Ishikawa (cell line): Measurements from ENCODE around the gene LLCFC1.

Experiments used
- CEBPB ChIP-seq: IDR thresholded peaks from 2 replicates; pipeline ENCODE4 v1.6.1; 2012
- CREB1 ChIP-seq: IDR thresholded peaks from 2 replicates; pipeline ENCODE4 v1.6.1; 2012; ENCODE audit warnings: low read depth
- EGR1 ChIP-seq: IDR thresholded peaks from 2 replicates; pipeline ENCODE4 v1.6.1; 2012
- EP300 ChIP-seq: IDR thresholded peaks from 2 replicates; pipeline ENCODE4 v1.6.1; 2012; ENCODE audit warnings: borderline replicate concordance
- FOXM1 ChIP-seq: IDR thresholded peaks from 2 replicates; pipeline ENCODE4 v1.6.1; 2012; ENCODE audit warnings: low read depth, borderline replicate concordance
- NFIC ChIP-seq: IDR thresholded peaks from 2 replicates; pipeline ENCODE4 v1.6.1; 2012
- RAD21 ChIP-seq: IDR thresholded peaks from 2 replicates; pipeline ENCODE4 v1.6.1; 2012; ENCODE audit warnings: low read depth
- TAF1 ChIP-seq: IDR thresholded peaks from 2 replicates; pipeline ENCODE4 v1.6.1; 2012; ENCODE audit warnings: low read depth, mild to moderate bottlenecking
- TCF12 ChIP-seq: IDR thresholded peaks from 2 replicates; pipeline ENCODE4 v1.6.1; 2012; ENCODE audit warnings: low read depth
- TEAD4 ChIP-seq: IDR thresholded peaks from 2 replicates; pipeline ENCODE4 v1.6.1; 2012
- YY1 ChIP-seq: IDR thresholded peaks from 2 replicates; pipeline ENCODE4 v1.6.1; 2012; ENCODE audit warnings: low read depth
- ZBTB7A ChIP-seq: IDR thresholded peaks from 2 replicates; pipeline ENCODE4 v1.6.1; 2012; ENCODE audit warnings: low read depth
- TF ChIP-seq, protein P1 (sequence below): IDR thresholded peaks from 2 replicates; pipeline ENCODE4 v1.6.1; 2012; ENCODE audit warnings: low read depth, mild to moderate bottlenecking
- TF ChIP-seq, protein P2 (sequence below): IDR thresholded peaks from 2 replicates; pipeline ENCODE4 v1.6.1; 2012
- TF ChIP-seq, protein P3 (sequence below): IDR thresholded peaks from 2 replicates; pipeline ENCODE4 v1.6.1; 2012

LLCFC1 gene

DNA sequence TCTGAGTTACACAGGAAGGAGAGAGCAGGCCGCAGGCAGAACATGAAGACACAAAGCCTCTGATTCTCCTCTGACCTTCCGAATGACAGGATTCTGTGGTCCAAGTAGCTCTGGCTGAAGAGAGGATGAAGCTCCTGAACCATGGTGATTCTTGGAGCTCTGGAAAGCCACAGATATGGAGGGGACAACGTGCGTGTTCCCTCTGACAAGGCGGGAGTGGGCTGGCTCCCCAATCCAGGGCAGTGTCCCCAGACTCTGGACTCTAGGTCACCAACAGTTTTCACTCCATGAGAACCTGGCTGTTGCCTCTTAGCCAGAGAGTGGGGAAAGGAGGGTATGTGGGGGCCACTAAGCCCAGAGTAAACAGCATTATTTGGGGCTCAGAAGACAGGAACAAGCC is 46.3 kb upstream of the LLCFC1 start:
- TF ChIP-seq ZBTB7A: no peak
- no peak for TF ChIP-seq TAF1
- no peak for TF ChIP-seq RAD21
- no peak for TF ChIP-seq EP300
- TF ChIP-seq FOXM1: no peak
- TF ChIP-seq, protein P1, sequence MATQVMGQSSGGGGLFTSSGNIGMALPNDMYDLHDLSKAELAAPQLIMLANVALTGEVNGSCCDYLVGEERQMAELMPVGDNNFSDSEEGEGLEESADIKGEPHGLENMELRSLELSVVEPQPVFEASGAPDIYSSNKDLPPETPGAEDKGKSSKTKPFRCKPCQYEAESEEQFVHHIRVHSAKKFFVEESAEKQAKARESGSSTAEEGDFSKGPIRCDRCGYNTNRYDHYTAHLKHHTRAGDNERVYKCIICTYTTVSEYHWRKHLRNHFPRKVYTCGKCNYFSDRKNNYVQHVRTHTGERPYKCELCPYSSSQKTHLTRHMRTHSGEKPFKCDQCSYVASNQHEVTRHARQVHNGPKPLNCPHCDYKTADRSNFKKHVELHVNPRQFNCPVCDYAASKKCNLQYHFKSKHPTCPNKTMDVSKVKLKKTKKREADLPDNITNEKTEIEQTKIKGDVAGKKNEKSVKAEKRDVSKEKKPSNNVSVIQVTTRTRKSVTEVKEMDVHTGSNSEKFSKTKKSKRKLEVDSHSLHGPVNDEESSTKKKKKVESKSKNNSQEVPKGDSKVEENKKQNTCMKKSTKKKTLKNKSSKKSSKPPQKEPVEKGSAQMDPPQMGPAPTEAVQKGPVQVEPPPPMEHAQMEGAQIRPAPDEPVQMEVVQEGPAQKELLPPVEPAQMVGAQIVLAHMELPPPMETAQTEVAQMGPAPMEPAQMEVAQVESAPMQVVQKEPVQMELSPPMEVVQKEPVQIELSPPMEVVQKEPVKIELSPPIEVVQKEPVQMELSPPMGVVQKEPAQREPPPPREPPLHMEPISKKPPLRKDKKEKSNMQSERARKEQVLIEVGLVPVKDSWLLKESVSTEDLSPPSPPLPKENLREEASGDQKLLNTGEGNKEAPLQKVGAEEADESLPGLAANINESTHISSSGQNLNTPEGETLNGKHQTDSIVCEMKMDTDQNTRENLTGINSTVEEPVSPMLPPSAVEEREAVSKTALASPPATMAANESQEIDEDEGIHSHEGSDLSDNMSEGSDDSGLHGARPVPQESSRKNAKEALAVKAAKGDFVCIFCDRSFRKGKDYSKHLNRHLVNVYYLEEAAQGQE: no peak
- no peak for TF ChIP-seq YY1
- TF ChIP-seq, protein P2, sequence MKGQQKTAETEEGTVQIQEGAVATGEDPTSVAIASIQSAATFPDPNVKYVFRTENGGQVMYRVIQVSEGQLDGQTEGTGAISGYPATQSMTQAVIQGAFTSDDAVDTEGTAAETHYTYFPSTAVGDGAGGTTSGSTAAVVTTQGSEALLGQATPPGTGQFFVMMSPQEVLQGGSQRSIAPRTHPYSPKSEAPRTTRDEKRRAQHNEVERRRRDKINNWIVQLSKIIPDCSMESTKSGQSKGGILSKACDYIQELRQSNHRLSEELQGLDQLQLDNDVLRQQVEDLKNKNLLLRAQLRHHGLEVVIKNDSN: no peak
- TF ChIP-seq, protein P3, sequence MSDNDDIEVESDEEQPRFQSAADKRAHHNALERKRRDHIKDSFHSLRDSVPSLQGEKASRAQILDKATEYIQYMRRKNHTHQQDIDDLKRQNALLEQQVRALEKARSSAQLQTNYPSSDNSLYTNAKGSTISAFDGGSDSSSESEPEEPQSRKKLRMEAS: no peak
- no peak for TF ChIP-seq EGR1
- no peak for TF ChIP-seq TCF12
- TF ChIP-seq NFIC: no peak
- no peak for TF ChIP-seq CEBPB
- no peak for TF ChIP-seq TEAD4
- no peak for TF ChIP-seq CREB1

DNA sequence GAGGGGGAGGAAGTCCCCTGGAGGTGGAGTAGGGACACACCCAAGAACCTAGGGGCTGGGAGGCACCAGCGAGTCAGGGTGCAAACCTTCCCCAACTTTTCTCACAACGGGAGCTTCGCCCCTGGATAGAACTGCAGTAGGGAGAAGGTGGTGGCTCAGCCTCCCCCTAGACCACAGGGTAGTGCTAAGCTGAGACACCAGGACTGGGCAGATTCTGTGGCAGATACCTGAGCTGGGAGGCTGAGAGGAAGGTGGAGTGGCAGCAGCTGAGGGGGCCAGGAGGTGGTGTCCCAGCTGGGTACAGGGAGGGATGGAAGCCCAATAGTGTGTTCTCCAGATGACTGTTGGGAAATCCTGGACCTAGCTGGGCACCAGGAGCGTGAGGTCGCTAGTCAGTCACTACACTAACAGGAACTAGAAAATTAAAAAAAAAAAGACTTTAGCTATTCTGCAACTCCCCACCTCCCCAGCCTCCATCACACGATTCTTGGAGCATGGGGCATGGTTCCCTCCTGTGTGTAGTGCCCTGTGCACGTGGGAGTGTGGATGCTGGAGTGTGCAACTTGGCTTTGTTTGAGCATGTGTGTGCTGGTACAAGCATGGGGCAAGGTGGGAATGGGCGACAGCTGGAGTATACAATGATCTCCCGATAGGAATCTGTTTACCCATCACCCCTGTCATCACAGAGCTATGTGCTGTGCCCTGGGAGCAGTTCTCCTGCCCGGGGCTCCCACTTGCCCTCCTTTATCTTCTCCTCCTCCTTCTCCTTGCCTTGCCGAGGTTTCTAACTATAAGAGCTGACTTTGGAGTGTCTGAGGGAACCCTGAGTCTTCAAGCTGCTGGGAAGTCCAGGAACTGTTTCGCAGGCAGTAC is 44.9 kb upstream of the LLCFC1 start:
- TF ChIP-seq EGR1 (no peak), TCF12 (no peak), TEAD4 (no peak), EP300 (no peak), FOXM1 (no peak), CREB1 (no peak), RAD21 (no peak), CEBPB (no peak), NFIC (no peak), ZBTB7A (no peak), YY1 (no peak)
- TF ChIP-seq, protein P1: no peak
- TF ChIP-seq, protein P2: no peak
- TF ChIP-seq, protein P3: no peak

DNA sequence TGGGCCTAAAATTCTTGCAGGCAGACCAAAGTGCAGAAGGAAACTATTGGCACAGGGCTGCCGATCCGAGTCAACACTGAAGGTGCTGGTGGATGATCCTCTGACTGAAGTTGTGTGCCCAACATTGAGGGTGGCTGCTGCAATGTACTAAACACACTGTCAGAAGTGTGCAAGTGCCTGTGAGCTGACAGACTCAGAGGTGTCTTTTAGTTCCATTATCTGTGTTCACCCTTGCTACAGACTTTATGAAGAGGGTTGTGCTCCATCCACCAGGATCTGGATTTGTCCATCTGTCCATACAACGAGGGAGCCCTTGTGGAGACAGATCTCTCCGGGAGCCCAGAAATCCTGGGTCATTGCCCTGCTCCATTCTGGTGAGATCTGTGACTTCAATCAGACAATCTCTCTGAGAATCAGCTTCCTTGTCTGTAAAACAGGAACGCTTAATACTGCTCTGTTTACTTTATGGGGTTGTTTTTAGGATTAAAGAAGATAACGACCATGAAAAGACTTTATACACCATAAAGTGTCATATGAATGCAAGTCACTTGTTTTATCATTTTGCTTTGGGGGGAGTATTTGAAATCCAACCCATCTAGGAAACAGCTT is 44.2 kb upstream of the LLCFC1 start:
- TF ChIP-seq CREB1 (no peak), TEAD4 (no peak), EP300 (no peak), FOXM1 (no peak)

DNA sequence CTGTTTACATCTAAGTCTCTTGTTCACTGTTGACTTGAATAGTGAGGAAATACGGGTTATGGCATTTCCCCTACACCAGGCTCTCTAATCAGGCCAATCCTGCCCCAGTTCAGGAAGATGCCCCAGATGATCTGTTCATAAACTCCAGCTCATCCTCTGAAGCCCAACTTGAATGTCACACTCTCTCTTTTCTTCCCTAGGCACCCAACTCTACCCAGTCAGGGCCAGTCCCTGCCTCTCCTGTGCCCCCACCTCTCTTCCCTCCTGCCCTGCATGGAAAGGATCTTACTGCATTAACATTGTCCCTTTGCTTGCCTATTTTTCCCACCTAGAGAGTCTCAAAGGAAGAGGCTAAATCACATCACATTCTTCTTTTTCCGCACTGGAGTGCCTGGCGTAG is 43.1 kb upstream of the LLCFC1 start:
- TF ChIP-seq EGR1 (no peak), TCF12 (no peak), YY1 (no peak), NFIC (no peak), CEBPB (no peak), TEAD4 (no peak), ZBTB7A (no peak)
- TF ChIP-seq, protein P3: no peak
- TF ChIP-seq, protein P2: no peak

DNA sequence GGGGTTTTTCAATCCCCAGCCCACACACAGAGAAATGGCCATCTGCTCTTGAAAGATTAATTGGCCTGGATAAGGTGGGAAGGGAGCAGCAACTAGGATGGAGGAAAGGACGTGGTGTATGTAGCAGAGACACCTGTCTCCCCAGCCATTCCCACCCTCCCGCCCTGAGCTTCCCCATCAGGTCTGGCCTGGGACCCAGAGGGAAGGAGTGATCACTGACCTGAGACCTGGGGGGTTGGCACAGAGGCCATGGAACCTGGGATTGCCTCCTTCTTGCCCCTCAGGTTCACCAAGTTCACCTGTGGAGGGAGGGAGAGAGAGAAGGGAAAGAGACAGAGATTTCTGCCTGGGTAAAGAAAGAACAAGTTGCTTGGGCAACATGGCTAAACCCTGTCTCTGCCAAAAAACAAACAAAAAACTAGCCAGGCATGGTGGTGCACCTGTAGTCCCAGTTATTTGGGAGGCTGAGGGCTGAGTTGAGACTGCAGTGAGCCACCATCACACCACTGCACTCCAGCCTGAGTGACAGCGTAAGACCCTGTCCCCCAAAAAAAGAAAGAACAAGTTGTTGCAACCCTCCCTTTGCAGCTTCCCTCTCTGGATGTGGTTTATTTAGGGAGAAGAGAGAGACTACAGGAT is 42.4 kb upstream of the LLCFC1 start:
- TF ChIP-seq CEBPB (no peak), CREB1 (no peak), TCF12 (no peak), YY1 (no peak), NFIC (no peak), TEAD4 (no peak), EP300 (no peak), ZBTB7A (no peak), EGR1 (no peak)
- TF ChIP-seq, protein P3: no peak
- TF ChIP-seq, protein P1: no peak
